C4-2B (cell line): ENCODE measurements around the gene WFDC8.

Experiments used
- H3K27ac ChIP-seq: fragments of 450-650 bp; 2 replicates; pipeline ENCODE4 v1.5.1; 2017
- CTCF ChIP-seq: fragments of 450-650 bp; conservative IDR thresholded peaks from 2 replicates; pipeline ENCODE4 v1.5.1; 2017; ENCODE audit warnings: mild to moderate bottlenecking
- ZFX ChIP-seq: fragments of 450-650 bp; IDR thresholded peaks from 2 replicates; pipeline ENCODE4 v1.6.1; 2017

Gene WFDC8

DNA sequence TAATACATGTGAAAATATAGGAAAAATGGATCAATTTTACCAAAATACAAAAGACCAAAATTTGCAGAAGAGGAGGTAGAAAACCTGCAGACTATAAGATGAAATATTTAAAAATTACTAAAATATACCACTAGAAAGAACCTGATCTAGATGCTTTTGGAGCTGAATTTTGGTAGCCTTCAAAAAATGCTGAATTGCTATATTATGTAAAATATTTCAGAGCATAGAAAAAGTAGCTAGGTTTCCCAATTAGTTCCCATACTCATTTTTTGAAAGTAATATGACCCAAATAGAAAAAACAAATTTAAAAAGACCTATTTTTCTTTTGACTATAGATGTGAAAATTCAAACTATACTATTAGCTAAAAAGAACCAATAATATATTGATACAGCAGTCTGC, 28.3 kb downstream of the WFDC8 start:
- no peak overlapping the region for H3K27ac ChIP-seq
- TF ChIP-seq CTCF (no peak), ZFX (no peak)

DNA sequence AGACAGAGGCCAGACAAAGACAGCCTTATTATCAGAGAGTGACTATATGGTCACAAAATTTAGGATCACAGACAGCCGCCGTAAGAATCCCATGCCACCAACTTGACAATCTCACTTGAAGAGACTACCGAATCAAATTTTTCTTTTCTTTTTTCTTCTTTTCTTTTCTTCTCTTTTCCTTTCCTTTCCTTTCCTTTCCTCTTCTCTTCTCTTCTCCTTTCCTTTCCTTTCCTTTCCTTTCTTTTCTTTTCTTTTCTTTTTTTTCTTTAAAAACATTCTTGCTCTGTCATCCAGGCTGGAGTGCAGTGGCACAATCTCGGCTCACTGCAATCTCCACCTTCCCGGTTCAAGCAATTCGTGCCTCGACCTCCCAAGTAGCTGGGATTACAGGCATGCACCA, 30.7 kb downstream of the WFDC8 start:
- TF ChIP-seq CTCF = no peak
- no peak overlapping the region for H3K27ac ChIP-seq

DNA sequence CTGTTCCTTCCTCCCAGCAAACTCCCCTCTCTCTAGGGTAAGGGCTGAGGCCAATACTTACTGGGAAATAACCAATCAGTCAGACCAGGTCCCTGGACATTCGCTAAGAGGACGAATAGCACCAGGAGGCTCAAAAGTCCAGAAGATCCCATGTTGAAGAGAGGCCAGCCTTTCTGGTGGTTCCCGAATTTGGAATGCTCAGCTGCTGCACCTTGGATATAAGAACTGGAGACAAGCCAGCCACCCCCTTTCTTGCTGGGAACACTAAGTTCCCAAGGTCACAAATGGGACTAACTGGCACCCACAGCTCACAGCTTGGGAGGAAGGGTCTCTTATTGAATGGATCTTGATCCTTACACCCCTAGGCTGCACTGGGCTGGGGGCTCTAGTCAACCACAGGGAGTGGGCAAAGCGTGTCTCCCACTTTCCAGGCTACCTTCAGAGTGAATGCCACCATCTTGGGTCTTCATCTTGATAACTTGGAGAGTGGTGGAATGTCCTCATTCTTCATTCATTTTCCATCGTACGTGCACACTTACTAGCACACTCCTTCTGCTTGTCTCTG, 31.8 kb downstream of the WFDC8 start, which contains the start of gene EPPIN:
EPPIN (minus strand) TSS at position 196 of the 565 bp plus-strand sequence; CDS start at position 152, 44 bp downstream.
- H3K27ac ChIP-seq = no peak within 1 kb of the TSS
- TF ChIP-seq CTCF (no peak), ZFX (no peak)

DNA sequence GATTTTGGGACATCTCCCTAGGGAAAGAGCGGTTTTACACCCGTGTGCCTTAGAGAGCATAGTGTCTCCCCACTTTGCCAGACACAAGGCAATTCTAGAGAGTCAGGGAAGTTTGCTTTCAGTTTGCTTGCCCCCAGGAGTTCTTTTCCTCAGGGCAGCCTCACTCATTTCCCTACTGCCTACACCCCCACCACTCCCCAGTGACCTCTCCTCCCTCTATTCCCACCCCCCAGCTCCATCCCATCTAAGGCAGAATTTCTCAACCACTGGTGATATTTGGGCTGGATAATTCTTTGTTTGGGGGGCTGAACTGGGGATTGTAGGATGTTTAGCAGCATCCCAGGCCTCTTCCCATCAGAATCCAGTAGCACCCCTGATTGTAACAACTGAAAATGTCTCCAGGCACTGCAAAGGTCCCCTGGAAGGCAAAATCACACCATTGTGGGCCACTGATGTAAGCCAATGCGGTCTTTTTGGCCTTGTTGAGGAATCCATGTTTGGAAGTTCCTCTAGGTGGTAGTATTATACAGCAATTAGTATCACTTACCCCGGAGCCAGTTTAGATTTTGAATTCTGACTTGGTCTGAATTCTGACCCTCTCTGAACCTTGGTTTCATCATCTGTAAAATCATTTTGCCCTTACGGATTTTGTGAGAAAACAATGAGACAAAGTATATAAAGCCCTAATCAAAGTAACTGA, 33.2 kb downstream of the WFDC8 start:
- H3K27ac ChIP-seq = no peak overlapping the region
- TF ChIP-seq CTCF (peak; percentile 48), ZFX (no peak)

- TF ChIP-seq CTCF (no peak), ZFX (no peak)
- H3K27ac ChIP-seq = no peak overlapping the region
These were observed 33.7 kb downstream of the WFDC8 start for GRCh38 chr20:45545351-45545750.

GRCh38 chr20:45539382-45539781, 39.7 kb downstream of the WFDC8 start, which contains the start of gene WFDC6:
Gene WFDC6 (minus strand): TSS chr20:45539482. CDS start chr20:45539407, 75 bp downstream.
- TF ChIP-seq CTCF = no peak
- TF ChIP-seq ZFX = no peak

DNA sequence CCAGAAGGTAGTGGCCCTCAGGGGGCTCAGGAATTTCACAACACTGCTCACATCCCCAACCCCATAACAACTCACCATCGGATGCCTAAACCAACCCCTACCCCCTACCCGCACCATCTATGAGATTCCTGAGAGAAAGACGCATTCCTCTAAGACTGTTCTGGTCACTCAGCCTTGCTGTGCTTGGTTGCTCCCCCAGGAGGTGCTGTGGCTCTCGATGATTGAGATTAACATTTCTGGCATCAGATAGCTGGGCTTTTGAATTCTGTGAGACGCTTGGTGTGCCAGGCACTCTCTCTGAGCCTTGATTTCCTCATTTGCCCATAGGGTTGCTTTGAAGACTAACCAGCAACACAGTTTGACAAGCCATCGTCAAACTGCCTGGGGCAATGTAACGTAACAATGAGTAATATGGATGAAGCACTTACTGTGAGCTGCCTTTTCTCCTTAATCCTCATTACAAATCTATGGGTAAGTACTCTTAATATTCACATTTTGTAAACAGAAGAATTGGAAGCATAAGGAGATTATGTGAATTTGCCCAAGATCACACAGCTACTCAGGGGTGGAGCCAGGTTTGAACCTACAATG, 40.8 kb downstream of the WFDC8 start:
- no peak overlapping the region for H3K27ac ChIP-seq
- peak; percentile 8; the same call in 1 of the 2 replicates for TF ChIP-seq CTCF
- TF ChIP-seq ZFX = no peak

More at GRCh38 chr20:45539382-45539781, 39.7 kb downstream of the WFDC8 start, which contains the start of gene WFDC6:
- no peak within 1 kb of the TSS for H3K27ac ChIP-seq
